COLO668 (cell line): Measurements from ENCODE around the gene GJB3.
A peak's percentile ranks its signal among the peaks of the same experiment; 100 is the strongest.
"Not testable (repeated sequence)": the region's sequence is repeated elsewhere in the genome, so short reads cannot be mapped to it uniquely, and the experiment has no call there.

ENCODE experiments used
- DNase-seq: peaks from one replicate; lab custom pipeline; 2025; ENCODE audit not compliant: unreplicated experiment; lab: John Stamatoyannopoulos, UW

Gene GJB3

GRCh38 chr1:34785231-34785874 is 4.3 kb downstream of the GJB3 start:
- DNase-seq: no peak

GRCh38 chr1:34785875-34786470 is 5.0 kb downstream of the GJB3 start:
- no peak for DNase-seq

GRCh38 chr1:34786521-34787325 is 5.7 kb downstream of the GJB3 start:
- DNase-seq: peak; percentile 88

GRCh38 chr1:34787461-34788420 is 6.7 kb downstream of the GJB3 start:
- DNase-seq: peak; percentile 59

- no peak for DNase-seq
These were observed 10.0 kb downstream of the GJB3 start for GRCh38 chr1:34790985-34791384.

- no peak for DNase-seq
These were observed 11.4 kb downstream of the GJB3 start for GRCh38 chr1:34792424-34792823.

- DNase-seq: no peak
These were observed 12.1 kb downstream of the GJB3 start, which contains the start of gene GJA4 for GRCh38 chr1:34792868-34793727. Gene GJA4 (plus strand): TSS chr1:34792999. CDS start chr1:34794214, 1,215 bp downstream.

GRCh38 chr1:34794001-34794789 is 13.2 kb downstream of the GJB3 start:
- DNase-seq: no peak

GRCh38 chr1:34794790-34795180 is 13.8 kb downstream of the GJB3 start:
- DNase-seq: no peak

- DNase-seq: no peak
These were observed 14.9 kb downstream of the GJB3 start for GRCh38 chr1:34795916-34796315.

GRCh38 chr1:34796990-34797389 is 16.0 kb downstream of the GJB3 start:
- no peak for DNase-seq

- no peak for DNase-seq
These were observed 19.2 kb downstream of the GJB3 start for GRCh38 chr1:34800214-34800613.

- DNase-seq: no peak
These were observed 22.8 kb downstream of the GJB3 start for GRCh38 chr1:34803770-34804169.

- no peak for DNase-seq
These were observed 25.4 kb downstream of the GJB3 start for GRCh38 chr1:34806396-34806795.

- no peak for DNase-seq
These were observed 27.2 kb downstream of the GJB3 start for GRCh38 chr1:34808051-34808810.

- DNase-seq: not testable (repeated sequence)
These were observed 29.8 kb downstream of the GJB3 start for GRCh38 chr1:34810781-34811180.

- no peak for DNase-seq
These were observed 35.3 kb downstream of the GJB3 start for GRCh38 chr1:34816332-34816731.

GRCh38 chr1:34816778-34817177 is 35.8 kb downstream of the GJB3 start:
- no peak for DNase-seq
